HG02678 (cell line): ENCODE results near the gene RPAP3.

Experiments
- ATAC-seq: cut with Tn5 transposase; IDR thresholded peaks from one replicate; pipeline ENCODE4 v1.9.1; 2021; ENCODE audit warnings: mild to moderate bottlenecking, moderate library complexity; ENCODE audit not compliant: unreplicated experiment

RPAP3 gene

DNA sequence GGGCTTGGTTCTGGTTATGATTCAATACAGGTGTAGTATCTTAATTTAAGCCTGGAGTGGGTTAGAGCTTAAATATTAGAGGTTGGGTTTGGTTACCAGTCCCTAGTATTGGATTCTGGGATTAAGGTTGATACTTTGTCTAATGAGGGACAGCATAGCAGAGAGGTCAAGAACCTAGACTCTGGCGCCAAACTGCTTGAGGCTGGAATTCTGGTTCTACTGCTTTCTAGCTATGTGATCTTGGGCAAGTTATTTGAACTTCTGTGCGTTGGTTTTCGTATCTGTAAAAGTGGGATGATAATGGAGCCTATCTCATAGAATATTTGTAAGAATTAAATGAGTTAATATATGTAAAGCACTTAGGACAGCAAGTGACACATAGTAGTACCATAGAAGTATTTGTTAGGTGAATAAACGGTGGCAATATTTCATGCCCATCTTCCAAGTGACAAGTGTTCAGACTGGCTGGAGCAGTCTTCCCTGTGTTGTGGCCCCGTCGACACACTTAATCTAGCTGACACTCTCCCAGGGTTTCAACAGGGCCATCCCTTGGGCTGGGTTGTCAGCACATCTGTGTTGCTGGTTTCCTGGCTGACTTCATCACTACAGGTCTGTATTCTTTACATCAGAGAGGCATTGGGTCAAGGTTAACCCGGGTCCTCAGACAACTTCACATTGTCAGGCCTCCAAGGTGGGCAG, 16.5 kb upstream of the RPAP3 start:
- ATAC-seq, result no peak

DNA sequence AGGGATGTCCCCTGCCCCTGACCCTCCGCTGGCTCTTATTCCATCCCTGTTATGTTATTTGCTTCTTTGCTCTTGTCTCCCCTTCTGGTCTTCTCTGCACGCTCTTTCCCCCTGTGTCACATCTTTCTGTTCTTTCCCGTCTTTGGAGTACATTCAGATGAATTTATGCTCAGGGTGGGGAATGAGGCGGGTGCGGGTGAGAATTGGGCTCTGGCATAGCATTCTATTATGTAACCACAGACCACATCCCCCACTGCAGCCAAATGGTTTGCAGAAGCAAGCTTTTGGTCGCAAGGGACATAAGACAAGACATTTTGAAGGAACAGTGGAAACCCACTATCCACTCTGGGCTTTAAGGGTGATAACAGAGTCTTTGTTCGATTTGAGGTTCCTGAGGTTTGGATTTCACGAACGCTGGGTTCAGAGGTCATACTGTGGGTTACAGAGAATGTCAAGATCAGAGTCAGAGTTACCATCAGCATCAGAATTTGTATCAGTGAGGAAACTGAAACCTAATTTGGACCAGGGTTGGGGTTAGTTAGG, 15.7 kb upstream of the RPAP3 start:
- no peak for ATAC-seq

DNA sequence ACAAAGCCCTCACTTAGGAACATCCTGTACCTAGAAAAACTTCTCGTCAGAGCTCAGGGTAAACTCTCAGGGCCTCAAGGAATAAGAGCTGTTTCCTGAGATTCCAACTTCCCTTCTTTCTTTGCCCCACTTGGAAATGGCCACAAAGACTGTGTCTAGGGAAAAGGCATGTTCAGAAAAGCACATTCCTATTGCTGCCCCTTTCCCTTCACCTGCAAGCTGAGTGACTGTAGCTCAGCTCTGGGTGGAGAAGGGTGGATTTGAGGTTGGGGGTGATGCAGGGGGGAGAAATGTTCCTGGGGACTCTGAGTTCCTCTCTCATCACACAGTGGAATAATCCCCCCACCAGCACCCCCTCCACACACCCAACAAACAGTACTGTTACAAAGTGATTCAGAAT, 12.7 kb upstream of the RPAP3 start:
- ATAC-seq, result no peak

DNA sequence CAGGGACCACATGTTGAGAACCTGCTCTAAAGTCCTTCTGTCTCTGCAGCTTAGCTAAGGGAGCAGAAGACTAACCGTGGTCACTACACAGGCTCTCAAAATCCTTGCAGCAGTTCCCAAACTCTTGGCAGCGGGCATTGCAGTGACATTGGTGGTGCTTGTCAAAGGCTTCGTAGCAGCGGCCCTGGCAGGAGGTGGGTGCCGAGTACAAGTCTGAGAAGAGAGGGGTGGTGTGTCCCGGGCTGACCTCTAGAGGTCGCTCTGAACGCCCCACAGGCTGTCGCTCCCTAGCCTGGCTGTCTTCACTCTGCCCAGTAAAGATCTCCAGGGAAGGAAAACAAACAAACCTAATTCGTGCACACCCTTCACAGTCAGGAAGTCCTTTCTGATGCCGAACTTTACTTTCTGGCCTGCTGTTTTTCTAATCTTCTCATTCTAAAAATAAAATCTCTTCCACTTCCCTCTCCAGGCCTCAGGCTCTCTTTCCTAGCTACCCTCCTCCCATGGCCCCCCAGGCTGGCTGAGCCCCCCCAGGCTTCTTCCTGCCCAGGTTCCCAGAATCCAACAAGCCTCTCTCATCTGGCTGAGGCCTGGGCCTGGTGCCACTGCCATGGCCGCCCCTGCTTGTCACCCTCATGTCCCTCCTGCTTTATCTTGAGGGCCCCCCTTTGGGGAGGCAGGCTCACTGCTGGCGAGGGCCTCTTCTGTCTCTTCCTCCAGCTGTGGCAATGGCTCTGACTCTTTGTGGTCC, 11.8 kb upstream of the RPAP3 start:
- ATAC-seq, result peak; percentile 37

DNA sequence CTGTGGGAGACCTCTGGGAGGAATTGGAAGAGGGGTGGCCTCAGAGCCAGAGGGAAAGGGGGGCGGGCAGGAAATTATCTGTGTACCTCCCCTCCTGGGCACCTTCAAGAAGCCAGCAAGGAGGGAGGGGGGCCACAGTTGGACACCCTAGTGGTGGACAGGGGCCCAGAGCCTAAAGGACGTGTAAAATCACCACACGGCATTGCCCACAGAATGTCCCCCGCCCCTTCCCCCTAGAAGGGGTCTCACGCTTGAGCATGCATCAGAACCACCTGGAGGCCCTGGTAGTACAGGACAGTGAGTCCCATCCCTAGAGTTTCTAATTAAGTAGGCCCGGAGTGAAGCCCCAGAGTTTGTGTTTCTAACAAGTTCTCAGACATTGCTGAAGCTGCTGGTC, 11.2 kb upstream of the RPAP3 start:
- no peak for ATAC-seq

DNA sequence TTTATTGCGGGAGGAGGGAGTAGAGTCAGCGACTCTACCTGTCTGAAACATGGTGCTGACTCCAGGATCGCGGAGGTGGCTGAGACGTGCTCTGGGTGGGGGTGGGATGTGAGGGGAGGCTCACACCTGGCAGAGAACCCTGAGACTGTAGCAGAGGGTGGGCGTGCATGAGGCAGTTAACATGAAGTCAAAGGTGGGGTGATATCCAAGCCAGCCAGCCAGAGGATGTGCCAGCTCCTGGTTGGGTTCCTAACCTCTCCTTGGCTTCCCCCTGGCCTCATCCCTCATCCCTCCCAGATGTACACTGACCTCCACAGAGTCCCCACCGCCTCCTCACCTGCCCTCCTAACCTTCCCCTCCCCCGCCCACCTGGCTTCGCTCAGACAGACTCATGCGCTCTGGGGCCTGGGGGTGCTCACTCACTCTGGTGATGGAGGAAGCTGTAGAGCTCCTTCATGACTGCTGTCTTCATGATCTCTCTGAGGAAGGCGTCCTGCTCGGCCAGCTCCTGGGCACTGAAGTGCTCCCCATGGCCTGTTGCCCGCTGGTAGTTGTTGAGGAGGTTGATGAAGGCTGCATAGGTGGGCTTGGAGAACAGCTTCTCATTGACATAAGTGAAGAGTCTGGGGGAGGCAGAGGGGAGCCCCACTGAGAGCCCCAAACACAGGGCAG, 10.2 kb upstream of the RPAP3 start:
- ATAC-seq, result no peak

DNA sequence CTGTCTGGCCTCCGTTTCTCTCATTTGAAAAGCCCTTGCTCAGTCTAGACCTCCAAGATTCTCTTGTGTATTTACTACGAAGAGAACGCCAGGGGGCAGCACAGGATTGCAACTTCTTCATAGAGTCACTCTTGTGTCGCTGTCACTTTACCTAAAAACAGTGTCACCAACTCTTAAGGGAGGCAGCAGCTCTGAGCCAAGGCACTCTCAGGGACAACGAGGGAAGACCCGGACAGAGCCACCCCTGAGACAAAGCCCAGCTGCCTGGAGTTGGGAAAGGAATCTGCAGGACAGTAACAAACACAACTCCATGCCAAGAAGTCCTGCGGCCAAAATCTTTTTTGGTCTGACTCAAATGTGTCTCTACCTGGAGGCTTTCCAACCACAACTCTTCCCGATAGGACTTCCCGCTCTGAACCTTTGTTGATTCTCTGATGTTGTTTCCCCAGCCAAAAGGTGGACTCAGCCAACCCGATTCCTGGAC, 9.6 kb upstream of the RPAP3 start:
- peak; percentile 82 for ATAC-seq

DNA sequence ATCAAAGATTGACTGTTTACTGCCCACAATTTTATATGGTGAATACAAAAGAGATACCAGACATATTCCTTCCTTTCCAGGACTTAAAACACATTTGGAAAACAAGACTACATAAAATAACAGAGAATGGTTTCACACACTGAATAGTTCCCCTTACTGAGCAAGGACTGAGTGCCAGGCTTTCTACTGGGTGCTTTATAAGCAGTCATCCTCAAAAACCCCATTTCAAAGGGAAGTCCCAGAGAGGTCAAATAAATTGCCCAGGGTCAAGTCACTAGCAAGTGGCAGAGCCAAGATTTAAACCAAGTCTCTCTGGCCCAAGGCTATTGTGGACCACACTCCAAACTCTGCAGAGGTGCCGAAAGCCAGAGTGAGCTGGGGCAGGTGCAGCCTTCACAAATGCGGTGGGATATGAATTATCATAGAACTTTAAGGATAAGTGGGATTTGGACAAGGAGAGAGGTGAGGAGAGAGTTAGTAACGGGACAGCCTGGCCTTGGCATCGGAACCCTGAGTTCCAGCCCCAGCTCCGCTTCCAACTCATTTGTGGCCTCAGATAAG, 9.1 kb upstream of the RPAP3 start:
- ATAC-seq, result no peak

DNA sequence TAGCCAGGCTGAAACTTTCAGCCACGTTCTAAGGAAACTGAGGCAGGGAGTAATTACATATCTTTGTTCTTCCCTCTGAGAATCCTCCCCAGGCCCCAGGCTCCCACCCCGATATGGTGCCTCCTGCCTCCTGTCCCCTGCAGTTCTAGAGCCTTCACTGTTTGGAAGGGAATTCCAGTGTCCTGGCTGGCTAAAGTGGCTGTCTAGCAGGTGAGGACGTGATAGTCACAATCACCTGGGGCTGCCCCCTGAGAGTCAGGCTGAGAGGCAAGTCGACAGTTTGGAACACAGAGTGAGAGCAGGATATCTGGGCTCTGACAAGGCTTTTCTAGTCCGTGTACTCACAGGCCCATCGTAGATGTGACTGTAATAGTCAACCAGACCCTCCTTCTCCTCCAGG, 6.3 kb upstream of the RPAP3 start:
- ATAC-seq, result no peak

DNA sequence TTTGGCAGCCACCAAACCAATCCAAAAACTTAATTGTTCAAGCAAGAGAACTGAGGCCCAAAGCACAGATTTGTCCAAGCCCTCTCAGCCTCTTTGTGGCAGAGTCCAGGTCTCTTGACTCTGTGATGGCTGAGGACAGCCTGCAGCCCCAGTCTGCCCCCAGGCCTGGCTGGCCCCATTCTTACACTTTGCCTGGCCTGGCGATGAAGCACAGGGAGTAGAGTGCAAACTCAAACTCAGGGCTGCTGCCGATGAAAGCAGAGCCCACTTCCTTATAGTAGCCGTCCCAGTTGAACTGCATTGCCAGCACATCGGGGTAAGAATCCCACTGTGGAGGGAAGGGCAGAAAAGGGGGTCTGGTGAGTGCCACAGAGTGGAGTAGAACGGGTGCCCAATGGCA, 5.6 kb upstream of the RPAP3 start:
- no peak for ATAC-seq

DNA sequence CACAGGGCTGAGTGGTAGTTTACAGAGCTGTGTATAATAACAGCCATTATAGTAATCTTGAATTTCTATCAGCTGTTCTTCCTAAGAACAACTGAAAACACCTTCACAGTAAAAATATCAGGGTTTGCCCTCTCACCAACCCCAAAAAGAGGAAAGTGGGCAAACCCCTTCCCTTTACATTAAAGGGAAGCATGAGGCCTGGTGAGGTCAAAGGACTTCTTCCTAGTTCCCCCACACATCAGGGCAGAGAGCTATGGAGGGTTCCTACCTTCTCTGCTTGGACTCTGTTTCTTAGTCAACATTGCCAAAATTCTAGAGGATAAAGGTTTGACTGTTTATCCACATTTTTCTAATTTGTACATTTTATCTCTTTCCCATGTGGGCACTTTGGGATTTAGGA, 4.4 kb upstream of the RPAP3 start:
- ATAC-seq, result no peak

DNA sequence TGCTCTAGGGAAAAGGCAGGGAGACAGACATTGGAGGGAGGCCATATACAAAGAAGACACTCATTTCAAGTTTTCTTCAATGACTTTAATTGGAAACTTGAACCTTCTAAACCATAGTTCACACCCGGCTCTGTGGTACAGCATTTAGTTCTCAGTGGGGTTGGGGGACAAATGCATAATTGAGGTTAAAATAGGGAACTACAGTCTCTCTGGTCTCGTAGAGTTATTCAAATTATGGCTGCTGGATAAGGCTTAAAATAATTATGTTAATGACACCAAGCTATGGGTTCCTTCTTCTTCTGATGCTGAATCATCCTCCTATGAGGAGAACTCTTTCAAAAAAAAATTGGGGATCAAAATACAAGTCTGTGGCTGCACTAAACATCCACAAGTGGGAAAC, 3.8 kb upstream of the RPAP3 start:
- ATAC-seq, result no peak

DNA sequence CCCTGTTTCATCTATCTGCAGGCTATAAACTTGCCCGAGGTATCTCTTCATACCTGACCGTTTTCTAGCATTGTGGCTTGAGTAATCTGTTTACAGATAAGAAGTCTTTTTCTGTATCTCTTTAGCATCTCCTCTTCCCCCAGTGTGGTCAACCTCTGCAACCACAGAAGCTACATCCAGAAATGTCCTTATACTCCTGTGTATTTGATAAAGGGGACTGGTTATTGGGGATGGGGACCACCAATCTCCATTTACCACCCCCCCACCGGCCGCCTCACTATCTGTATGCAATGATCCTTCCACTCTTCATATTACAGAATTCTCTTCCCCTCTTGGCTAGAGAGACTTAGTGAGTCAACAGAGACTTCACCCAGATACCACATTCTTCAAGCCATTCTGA, 3.4 kb upstream of the RPAP3 start:
- ATAC-seq, result no peak

DNA sequence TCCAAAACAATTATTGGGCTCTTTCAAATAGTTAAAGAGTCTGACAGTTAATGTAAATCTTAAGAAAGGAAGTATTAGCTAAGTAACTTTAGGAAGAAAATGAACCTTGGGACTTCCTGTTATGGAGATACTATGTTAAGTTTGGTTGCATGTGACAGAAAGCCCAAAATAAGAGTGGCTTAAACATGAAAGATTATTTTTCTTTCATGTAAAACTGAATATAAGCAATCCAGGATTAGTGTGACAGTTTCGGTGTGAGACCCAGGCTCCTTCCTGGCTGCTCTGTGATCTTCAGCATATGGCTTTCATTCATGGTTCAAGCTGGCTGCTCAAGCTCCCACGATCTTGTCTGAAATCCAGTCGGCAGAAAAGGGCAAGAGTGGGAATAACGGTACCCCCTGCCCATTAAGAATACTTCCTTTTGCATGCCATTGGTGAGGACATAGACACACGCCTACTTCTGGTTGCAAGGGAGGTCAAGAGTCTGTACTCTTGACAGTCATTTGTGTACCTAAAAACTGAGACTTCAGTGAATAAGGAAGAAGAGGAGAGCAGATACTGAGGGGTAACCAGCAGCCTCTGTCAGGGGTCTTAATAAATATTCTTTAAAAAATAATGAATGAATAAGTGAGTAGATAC, 2.2 kb upstream of the RPAP3 start:
- ATAC-seq, result no peak

DNA sequence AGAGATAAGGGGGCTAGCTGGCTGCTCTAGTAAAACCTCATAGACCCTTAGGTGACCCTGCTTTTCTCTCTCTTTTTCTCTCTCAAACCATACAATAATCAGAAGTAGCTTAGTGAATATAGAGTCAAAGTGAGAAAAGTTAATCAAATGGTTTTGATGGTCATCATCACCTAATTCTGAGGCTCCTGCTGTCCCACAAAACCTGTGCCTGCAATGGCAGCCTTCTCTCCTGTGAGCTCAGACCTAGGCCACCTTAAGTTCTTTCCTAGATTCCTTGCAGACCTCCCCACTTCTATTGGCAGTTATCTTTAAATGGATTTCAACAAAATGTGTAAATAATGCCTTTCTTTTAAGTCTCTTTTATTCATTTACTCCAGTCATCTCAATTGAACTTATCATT, 1.5 kb upstream of the RPAP3 start:
- ATAC-seq, result no peak

DNA sequence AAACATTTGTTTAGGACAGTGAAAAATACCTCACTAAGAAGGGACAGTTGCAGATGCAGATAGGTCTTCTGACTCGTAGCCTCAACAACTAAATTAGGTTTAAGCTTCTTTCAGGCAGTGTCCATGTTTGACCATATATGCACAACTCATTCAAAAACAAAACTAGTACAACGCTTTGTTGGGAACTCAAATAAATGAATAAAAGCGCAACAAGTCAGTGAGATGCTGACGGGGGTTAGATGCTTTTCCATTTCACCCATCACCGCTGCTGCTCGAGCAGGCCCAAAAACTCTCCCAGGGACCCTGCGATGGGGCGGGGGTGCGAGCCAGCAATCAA, 633 bp downstream of the RPAP3 start:
- no peak for ATAC-seq

DNA sequence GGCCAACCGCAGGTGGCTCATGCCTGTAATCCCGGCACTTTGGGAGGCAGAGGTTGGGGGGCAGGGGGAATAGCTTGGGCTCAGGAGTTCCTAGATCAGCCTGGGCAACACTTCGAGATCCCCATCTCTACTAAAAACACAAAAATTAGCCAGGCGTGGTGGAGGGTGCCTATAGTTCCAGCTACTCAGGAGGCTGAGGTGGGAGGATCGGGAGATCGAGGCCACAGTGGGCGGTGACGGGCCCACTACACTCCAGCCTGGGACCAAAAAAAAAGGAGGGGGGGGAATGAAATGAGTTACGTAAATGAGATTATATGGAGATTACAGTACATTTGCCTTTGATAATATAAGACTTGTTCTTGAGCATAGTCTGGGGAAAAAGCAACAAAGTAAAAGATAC, 1.1 kb downstream of the RPAP3 start:
- ATAC-seq, result no peak

DNA sequence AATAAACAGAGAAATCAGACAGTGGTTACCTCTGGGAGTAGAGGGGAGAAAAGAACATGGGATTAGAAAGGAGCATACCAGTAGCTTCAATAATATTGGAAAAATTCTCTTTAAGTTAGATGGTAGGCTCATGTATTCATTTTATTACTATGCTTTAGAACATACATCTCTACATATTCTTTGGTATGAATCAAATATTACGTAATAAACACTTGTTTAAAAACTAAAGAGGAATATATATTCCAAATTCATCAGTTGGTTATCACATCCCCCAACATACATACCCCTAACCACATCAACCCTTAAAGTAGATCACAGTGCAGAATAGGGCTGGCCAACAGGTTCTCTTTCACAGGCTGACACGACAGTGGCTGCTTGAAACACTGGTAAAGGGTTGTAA, 5.6 kb downstream of the RPAP3 start:
- ATAC-seq, result no peak

DNA sequence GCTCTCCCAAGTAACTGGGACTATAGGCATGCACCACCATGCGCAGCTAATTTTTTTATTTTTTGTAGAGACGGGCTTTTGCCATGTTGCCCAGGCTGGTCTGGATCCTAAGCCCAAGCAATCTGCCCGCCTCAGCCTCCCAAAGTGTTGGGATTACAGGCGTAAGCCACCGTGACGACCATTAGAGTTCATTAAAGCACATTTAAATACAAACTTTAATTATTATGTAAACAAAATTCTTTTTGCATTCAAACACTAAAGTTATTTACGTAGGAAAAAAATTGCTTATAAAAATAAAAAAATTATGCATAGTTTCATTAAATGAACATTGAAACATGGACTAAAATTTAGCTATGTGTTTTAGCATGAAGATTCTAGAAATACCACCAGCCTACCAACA, 7.2 kb downstream of the RPAP3 start:
- no peak for ATAC-seq

DNA sequence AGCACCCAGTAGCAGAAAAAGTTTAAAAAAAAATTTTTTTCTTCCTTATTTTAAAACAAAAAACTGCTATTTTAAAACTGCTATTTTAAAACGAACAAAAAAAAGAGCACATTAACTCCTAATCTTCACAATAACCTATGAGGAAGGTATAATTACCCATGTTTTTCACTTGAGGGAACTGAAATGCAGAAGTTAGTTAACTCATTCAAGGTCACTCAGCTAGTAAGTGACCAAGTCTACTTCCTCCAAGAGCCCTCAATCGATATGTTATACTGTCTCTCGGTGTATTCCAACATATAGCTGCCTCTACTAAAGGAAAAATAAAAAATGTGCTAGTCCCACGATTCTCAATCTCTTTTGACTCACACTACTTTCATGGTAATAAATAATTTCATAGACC, 7.8 kb downstream of the RPAP3 start:
- no peak for ATAC-seq

DNA sequence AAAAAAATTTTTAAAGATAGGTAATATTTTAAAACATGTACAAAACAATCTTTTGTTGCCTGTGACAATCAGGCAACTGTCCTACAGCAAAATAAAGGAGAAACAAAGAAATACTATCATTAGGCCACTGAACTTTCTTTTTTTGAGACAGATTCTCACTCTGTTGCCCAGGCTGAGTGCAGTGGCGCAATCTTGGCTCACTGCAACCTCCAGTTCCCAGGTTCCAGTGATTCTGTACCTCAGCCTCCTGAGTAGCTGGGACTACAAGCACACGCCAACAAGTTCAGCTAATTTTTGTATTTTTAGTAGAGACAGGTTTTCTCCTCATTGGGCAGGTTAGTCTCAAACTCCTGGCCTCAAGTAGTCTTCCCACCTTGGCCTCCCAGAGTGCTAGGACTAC, 16.6 kb downstream of the RPAP3 start:
- ATAC-seq, result no peak
